GM13976 (cell line): ENCODE results near the gene TEX48.

Experiments
- DNase-seq: peaks from one replicate; pipeline ENCODE4 v3.0.0; 2012; ENCODE audit warnings: low spot score
- CTCF ChIP-seq: IDR thresholded peaks from 2 replicates; pipeline ENCODE4 v1.5.1; 2012; ENCODE audit warnings: borderline replicate concordance, mild to moderate bottlenecking; ENCODE audit not compliant: insufficient read depth; ENCODE audit errors: extremely low read depth, missing control alignments, control extremely low read depth
- in situ Hi-C: fragments of 300-500 bp; cut with MboI; formaldehyde crosslinking; loops from one replicate; pipeline ENCODE4 v1.12.0; 2022; ENCODE audit warnings: low sequenced_read_pairs, mixed read lengths, inconsistent platforms; ENCODE audit not compliant: unreplicated experiment

TEX48 gene

GRCh38 chr9:114674798-114675540 is 7.0 kb downstream of the TEX48 start:
- TF ChIP-seq CTCF: no peak
- no peak for DNase-seq
- in situ Hi-C loops: loop anchor here (25.0 kb wide), 1 partner anchor 837 kb away; no protein-coding TSS in a partner anchor

DNA sequence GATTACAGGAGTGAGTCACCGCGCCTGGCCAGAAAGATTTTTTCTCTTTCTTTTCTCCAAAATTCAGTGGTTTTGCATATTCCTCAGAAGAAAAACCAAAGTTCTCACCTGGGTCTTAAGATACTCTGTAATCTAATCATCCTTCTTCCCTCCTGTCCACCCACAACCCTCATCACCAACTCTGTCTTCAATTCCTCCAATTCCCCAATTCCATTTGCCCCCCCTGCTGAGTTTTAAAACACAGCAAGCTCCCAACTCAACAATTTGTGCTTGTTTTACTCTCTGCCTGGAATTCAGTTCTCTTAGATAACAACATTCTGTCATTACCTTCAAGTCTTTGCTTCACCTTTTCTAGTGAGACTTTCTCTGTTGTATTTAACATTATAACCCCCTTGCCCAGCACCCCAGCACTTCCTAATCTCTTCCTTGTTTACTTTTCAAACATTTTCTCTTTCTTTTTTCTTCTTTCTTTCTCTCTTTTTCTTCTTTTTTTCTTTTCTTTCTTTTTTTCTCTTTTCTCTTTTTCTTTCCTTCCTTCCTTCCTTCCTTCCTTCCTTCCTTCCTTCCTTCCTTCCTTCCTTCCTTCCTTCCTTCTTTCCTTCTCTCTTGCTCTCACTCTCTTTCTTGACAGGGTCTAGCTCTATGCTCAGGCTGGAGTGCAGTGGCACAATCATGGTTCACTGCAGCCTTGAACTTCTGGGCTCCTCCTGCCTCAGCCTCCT is 7.8 kb downstream of the TEX48 start:
- no peak for DNase-seq
- in situ Hi-C loops: no loop called here
- no peak for TF ChIP-seq CTCF

- DNase-seq: no peak
- no peak for TF ChIP-seq CTCF
- in situ Hi-C loops: no loop called here
Measured at GRCh38 chr9:114671605-114672004, 10.4 kb downstream of the TEX48 start.

DNA sequence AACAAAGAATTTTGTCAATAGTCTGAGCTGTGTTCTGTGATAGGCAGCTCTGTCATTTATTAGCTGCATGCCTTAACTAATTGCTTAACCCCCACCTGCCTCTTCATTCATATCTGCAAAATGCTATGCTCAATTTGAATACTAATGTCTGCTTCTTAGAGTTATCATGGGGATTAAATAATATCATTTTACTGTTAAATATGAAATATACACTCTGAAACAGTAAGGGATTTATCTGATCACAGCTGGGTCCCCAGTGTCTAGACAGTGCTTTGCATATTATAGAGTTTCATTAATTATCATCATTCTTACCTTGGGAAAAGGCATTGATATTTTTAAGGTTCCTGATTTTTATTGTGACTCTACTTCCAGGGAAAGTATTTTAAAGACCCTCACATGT is 12.0 kb downstream of the TEX48 start:
- TF ChIP-seq CTCF: no peak
- DNase-seq: no peak
- in situ Hi-C loops: no loop called here

DNA sequence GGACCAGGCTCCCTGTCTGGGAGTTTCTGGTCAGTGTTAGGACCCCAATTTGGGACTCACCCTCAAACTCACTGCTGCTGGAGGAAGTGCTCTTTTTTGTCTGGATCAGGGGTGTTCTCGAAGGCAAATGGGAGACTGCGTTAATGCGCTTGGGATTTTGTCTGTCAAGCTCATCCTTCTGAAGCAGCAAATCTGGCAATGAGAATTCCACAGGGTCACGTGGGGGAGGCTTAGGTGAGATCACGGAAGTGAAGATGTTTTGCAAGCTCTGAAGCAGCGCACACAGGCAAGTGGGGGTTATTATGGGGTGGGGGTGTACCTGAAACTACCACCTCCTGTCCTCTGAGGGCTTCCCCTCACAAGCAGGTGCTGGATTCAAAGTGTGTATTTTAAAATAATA is 13.8 kb downstream of the TEX48 start:
- in situ Hi-C loops: no loop called here
- no peak for TF ChIP-seq CTCF
- no peak for DNase-seq

DNA sequence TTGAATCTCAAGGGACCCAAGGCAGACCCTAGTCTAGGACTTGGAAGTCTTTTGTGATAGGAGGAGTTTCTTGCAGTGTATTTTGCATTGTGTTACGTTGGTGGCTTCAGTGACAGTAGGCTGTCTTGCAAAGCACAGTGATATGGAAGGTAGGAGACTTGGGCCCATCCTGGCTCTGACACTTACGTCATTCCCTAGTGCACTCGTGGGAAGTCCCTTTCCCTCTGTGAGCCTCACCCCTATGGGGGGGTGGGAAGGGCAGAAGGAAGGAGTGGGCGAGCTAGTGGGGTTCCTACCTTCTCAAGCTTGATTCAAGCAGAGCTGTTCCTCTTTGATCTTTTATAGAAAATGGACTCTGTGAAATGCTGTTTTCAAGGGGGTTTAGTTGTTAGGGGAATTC is 15.1 kb downstream of the TEX48 start:
- DNase-seq: peak; percentile 33
- no peak for TF ChIP-seq CTCF
- in situ Hi-C loops: no loop called here
